ENCODE results near the gene SCLY.

Gene SCLY

GRCh38 chr2:238133499-238134392 is 72.9 kb downstream of the SCLY start:
- TF ChIP-seq SCRT2 (tag by site-specific recombination; IDR thresholded peaks at IDR 0.05): peak; percentile 90
- peak; percentile 83; the same call in 1 of the 2 replicates for TF ChIP-seq SCRT1 (tag by site-specific recombination; IDR thresholded peaks at IDR 0.05; ENCODE audit: borderline replicate concordance)
- peak; percentile 37; the same call in 1 of the 2 replicates for TF ChIP-seq PRDM1 (tag by site-specific recombination; IDR thresholded peaks at IDR 0.05)
- TF ChIP-seq ZNF366 (tag by site-specific recombination; conservative IDR thresholded peaks at IDR 0.05): 0 out of 2 replicates have a peak, but pooled peaks have one; percentile 13
- TF ChIP-seq ZNF16 (tag by site-specific recombination; IDR thresholded peaks at IDR 0.05; ENCODE audit: low read depth): no peak
- peak; percentile 39; the same call in 1 of the 2 replicates for TF ChIP-seq CTCF (tag by site-specific recombination; IDR thresholded peaks at IDR 0.05)
- H3K9me3 ChIP-seq (ENCODE audit: control insufficient read depth, insufficient read depth, low read depth, low read length): no peaks in the 10 kb centered on the region
- H3K27ac ChIP-seq (ENCODE audit: extremely low read depth, low read depth, low read length): no peak overlapping the region
- CTCF ChIA-PET: interaction anchor here (0.7 kb wide), 1 partner anchor 176 kb away, joined by 5 read pairs; no protein-coding TSS in a partner anchor
- H3K4me3 ChIP-seq (ENCODE audit: low read depth, low read length): no peak overlapping the region
- H3K4me1 ChIP-seq (ENCODE audit: control insufficient read depth, insufficient read depth, low read length): no peaks in the 10 kb centered on the region
- no peaks in the 10 kb centered on the region for H3K36me3 ChIP-seq (ENCODE audit: control insufficient read depth in 2 of 2, insufficient read depth in 1 of 2, low read length in 2 of 2)
- POLR2A ChIA-PET: no interaction called here

- ChIA-PET POLR2A (no interaction called here), CTCF (interaction anchor here (0.6 kb wide), 1 partner anchor 356 kb away, joined by 3 read pairs; no protein-coding TSS in a partner anchor)
- TF ChIP-seq HOXA7 (CRISPR knock-in tag; IDR thresholded peaks at IDR 0.05; ENCODE audit: borderline replicate concordance) (no peak), HIC1 (tag by site-specific recombination; IDR thresholded peaks at IDR 0.05) (no peak), ZSCAN16 (tag by site-specific recombination; IDR thresholded peaks at IDR 0.05) (no peak), PRDM2 (tag by site-specific recombination; IDR thresholded peaks at IDR 0.05; ENCODE audit: borderline replicate concordance) (no peak), ZNF521 (tag by site-specific recombination; IDR thresholded peaks at IDR 0.05) (no peak), SALL2 (tag by site-specific recombination; IDR thresholded peaks at IDR 0.05; ENCODE audit: borderline replicate concordance) (no peak)
- no peaks in the 10 kb centered on the region for H3K9me3 ChIP-seq (ENCODE audit: control insufficient read depth, insufficient read depth, low read depth, low read length)
- no peaks in the 10 kb centered on the region for H3K4me1 ChIP-seq (ENCODE audit: control insufficient read depth, insufficient read depth, low read length)
- H3K36me3 ChIP-seq (ENCODE audit: control insufficient read depth in 2 of 2, insufficient read depth in 1 of 2, low read length in 2 of 2): no peaks in the 10 kb centered on the region
- no peak overlapping the region for H3K27ac ChIP-seq (ENCODE audit: extremely low read depth, low read depth, low read length)
- no peak overlapping the region for H3K4me3 ChIP-seq (ENCODE audit: low read depth, low read length)
Measured at GRCh38 chr2:238134393-238134785, 73.6 kb downstream of the SCLY start.
